Activated naive CD4-positive, alpha-beta T cell treated with anti-CD3 and anti-CD28 coated beads, Interleukin-2, amount 10 ng/mL, durations not matched to agents 7 days and 5 days (primary cell): ENCODE measurements around the gene LCT.
A peak's percentile ranks its signal among the peaks of the same experiment; 100 is the strongest.
"Not testable (repeated sequence)": the region's sequence is repeated elsewhere in the genome, so short reads cannot be mapped to it uniquely, and the experiment has no call there.

Source experiments
- CTCF ChIA-PET: fragments of 350-600 bp; sonication (Branson Sonifier 250); formaldehyde crosslinking; loops from one replicate; lab custom pipeline; 2021; ENCODE audit warnings: antibody characterized with exemption; lab: Charles Lee
- DNase-seq: peaks from one replicate; pipeline ENCODE4 v3.0.0-alpha.2; 2020
- H3K27ac Mint-ChIP-seq: one replicate; pipeline ENCODE4 v1.8.0; 2021; ENCODE audit warnings: mild to moderate bottlenecking, moderate library complexity, mixed read lengths
- H3K27me3 Mint-ChIP-seq: one replicate; pipeline ENCODE4 v1.8.0; 2021; ENCODE audit warnings: mild to moderate bottlenecking, mixed read lengths
- H3K36me3 Mint-ChIP-seq: one replicate; pipeline ENCODE4 v1.8.0; 2021; ENCODE audit warnings: mixed read lengths
- H3K4me1 Mint-ChIP-seq: one replicate; pipeline ENCODE4 v1.8.0; 2021; ENCODE audit warnings: mixed read lengths
- H3K4me3 Mint-ChIP-seq: one replicate; pipeline ENCODE4 v1.8.0; 2021; ENCODE audit warnings: mild to moderate bottlenecking, moderate library complexity, mixed read lengths
- H3K9me3 Mint-ChIP-seq: one replicate; pipeline ENCODE4 v1.8.0; 2021; ENCODE audit warnings: mixed read lengths

LCT gene

DNA sequence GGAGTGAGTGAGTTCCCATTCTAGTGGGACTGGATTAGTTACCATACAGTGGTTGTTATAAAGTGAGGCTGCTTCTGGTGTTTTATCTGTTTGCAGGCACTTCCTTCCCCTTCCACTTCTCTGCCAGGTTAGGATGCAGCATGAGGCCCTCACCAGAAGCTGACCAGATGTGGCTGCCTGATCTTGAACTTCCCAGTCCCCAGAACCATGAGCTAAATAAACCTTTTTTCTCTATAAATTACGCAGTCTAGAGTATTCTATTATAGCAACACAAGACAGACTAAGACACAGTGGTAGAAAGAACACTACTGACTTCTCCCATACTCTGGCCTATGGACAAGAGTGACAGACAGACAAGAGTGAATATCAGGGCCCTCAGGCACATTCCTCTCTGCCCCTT is 14.1 kb downstream of the LCT start:
- peaks cover 38% of the 10 kb centered on the region for H3K4me1 Mint-ChIP-seq
- no peak overlapping the region for H3K27ac Mint-ChIP-seq
- H3K4me3 Mint-ChIP-seq = no peak overlapping the region
- H3K36me3 Mint-ChIP-seq = peaks cover 11% of the 10 kb centered on the region
- DNase-seq = no peak
- peaks cover 3% of the 10 kb centered on the region for H3K27me3 Mint-ChIP-seq
- CTCF ChIA-PET = no interaction called here
- peaks cover 15% of the 10 kb centered on the region for H3K9me3 Mint-ChIP-seq

DNA sequence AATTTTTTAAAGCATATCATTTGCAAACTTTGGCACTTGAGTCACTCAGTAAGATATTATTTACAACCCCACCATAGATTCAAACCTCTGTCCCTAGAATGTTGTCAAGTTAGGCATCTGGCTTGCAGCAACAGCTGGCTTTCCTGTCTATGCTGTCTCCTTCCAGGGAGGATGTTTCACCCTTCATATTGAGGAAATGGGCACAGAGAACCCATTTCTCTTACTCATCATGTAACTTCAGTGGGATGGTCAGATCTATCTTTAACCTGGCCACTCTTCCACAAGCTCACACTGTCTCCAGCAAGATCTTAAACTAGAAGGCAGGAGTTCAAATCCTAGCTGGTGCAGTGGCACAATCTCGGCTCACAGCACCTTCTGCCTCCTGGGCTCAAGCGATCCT is 15.8 kb downstream of the LCT start:
- no peak overlapping the region for H3K4me3 Mint-ChIP-seq

DNA sequence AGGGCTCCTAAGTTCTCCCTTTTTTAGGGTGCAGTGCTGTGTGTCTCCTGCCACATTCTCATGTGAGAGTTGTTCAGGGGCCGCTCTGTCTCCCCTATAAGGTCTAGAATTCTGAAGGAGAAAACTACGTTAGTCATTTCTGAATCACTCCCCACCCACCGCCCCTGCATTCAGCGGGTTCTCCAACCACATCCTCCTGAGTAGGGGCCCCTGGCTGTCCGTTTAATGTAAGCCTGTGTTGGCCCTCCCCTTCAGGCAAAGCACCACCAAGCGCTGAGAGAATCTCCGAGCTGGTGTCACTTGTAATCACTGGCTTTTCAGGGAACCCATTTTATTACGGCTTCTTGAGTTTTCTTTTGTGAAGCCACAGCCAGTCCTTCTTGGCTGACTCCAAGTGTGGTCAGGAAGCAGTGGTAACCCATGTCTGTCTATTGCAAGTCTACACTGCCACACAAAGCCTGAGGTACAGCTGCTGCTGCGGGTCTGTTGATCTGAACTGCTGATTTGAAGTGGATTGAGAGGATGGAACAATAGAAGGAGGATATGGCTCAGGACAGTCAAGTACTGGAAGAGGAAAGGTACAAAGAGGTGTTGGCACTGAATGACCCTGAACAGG is 16.9 kb downstream of the LCT start:
- Mint-ChIP-seq H3K4me1 (peaks cover 32% of the 10 kb centered on the region), H3K27ac (peak overlapping the region; percentile 79), H3K9me3 (peaks cover 15% of the 10 kb centered on the region), H3K36me3 (peaks cover 11% of the 10 kb centered on the region), H3K4me3 (peak overlapping the region; percentile 34), H3K27me3 (peaks cover 3% of the 10 kb centered on the region)
- DNase-seq = peak; percentile 86
- CTCF ChIA-PET = interaction anchor here (0.6 to 1.3 kb wide), 7 partner anchors 12 to 565 kb away, joined by 3 to 7 read pairs (median 4); partner anchors contain the start of gene MCM6

More for the DNA sequence above, 15.8 kb downstream of the LCT start:
- no peak for DNase-seq
- H3K27me3 Mint-ChIP-seq = peaks cover 3% of the 10 kb centered on the region
- CTCF ChIA-PET = interaction anchor here (1.3 to 1.5 kb wide), 2 partner anchors 21 to 24 kb away, joined by 4 read pairs; no protein-coding TSS in a partner anchor
- H3K9me3 Mint-ChIP-seq = peaks cover 15% of the 10 kb centered on the region
- peaks cover 11% of the 10 kb centered on the region for H3K36me3 Mint-ChIP-seq
- peak overlapping the region; percentile 70 for H3K27ac Mint-ChIP-seq
- peaks cover 38% of the 10 kb centered on the region for H3K4me1 Mint-ChIP-seq

DNA sequence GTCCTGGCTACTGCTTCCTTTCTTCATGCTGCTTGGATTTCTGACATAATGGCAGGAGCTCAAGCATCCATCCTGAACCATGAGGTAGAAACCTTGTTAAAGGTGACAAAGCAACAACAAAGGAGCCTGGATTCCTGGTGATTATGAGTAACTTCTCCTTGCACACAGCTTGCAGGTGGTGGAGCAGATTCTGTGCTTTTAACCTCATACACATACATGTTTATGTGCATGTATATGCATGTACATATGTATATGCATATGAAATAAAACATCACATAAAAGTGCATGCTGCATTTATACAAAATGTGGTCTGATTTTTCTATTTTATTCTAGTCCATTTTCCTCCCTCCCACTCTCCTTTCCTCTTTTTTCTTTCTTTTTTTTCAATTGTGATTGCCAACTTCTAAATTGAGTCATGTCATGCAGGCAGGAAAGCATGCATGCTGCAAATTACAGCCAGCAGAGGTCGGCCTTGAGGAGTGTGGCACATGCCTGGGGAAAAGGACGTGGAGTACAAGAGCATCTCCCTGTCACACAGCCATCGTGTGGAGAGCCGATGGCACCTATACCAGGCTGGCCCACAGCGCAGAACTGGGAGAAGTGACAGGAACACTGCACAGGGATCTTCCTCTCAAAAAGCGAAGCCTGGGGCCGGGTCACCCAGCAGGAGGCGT is 17.9 kb downstream of the LCT start:
- H3K4me1 Mint-ChIP-seq = peaks cover 30% of the 10 kb centered on the region
- DNase-seq = peak; percentile 64
- peak overlapping the region; percentile 13 for H3K27ac Mint-ChIP-seq
- CTCF ChIA-PET = interaction anchor here (0.8 to 1.6 kb wide), 5 partner anchors 18 to 566 kb away, joined by 3 to 10 read pairs (median 5); no protein-coding TSS in a partner anchor
- peaks cover 11% of the 10 kb centered on the region for H3K36me3 Mint-ChIP-seq
- no peak overlapping the region for H3K4me3 Mint-ChIP-seq
- peaks cover 15% of the 10 kb centered on the region for H3K9me3 Mint-ChIP-seq
- H3K27me3 Mint-ChIP-seq = peaks cover 3% of the 10 kb centered on the region

DNA sequence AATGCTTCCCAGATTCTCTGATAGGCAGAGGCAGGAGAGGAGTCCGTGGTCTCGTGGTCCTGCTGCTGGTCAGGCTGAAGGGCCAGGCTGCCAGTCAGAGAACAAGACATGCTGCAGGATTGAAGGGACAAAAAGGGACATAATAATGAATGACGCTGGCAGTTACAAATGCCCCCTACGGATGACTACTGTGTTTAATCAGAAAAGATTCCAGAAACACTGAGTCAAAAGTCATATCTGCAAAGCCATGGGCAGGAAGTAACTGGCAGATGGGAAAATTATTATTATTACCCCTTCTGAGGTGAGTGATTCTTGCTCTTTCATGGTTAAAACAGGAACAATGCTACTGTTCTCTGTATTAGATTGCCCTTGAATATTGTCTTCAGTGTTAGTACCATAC is 19.0 kb downstream of the LCT start:
- no peak for DNase-seq
- H3K9me3 Mint-ChIP-seq = peaks cover 8% of the 10 kb centered on the region
- no peak overlapping the region for H3K27ac Mint-ChIP-seq
- peaks cover 7% of the 10 kb centered on the region for H3K36me3 Mint-ChIP-seq
- CTCF ChIA-PET = interaction anchor here (1.1 to 1.6 kb wide), 2 partner anchors 17 to 567 kb away, joined by 3 to 5 read pairs; no protein-coding TSS in a partner anchor
- peaks cover 30% of the 10 kb centered on the region for H3K4me1 Mint-ChIP-seq
- no peaks in the 10 kb centered on the region for H3K27me3 Mint-ChIP-seq
- H3K4me3 Mint-ChIP-seq = no peak overlapping the region

DNA sequence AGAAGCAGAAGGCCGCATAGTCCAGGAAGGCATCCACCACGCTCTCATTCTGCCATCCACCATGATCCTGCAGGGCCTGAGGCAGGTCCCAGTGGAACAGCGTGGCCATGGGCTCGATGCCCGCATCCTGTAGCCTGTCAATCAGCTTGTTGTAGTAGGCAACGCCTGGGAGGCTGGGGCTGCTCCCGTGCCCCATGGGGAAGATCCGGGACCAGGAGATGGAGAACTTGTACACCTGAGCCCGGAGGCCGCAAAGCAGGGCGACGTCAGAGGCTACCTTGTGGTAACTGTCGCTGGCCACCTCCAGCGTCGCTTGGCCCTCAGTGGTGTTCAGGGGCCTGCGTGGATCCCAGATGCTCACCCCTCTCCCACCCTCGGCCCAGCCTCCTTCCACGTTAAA is 19.5 kb downstream of the LCT start:
- Mint-ChIP-seq H3K27ac (no peak overlapping the region), H3K36me3 (peaks cover 3% of the 10 kb centered on the region), H3K27me3 (peaks cover 3% of the 10 kb centered on the region), H3K4me3 (no peak overlapping the region), H3K4me1 (peaks cover 30% of the 10 kb centered on the region), H3K9me3 (peaks cover 4% of the 10 kb centered on the region)
- CTCF ChIA-PET = interaction anchor here (2.4 kb wide), 1 partner anchor 12 kb away, joined by 11 read pairs; no protein-coding TSS in a partner anchor
- no peak for DNase-seq

DNA sequence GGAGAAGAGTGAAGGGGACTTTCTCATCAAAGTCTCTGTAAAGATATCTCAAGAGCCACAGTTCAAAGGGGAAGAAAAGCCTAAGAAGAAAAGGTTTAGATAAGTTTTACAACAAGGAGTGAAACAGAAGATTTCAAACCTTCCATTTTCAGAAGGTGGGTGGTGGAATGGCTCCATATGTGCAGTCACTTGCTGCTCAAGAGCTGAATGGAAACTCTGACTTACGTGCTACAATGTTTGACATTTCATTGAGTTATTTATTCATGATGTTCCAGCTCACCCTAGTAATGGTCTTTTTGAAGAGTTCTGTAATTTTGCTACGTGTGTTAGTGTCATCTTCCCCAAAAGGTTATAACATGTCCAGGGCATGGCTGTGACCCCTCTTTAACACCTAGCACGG is 21.7 kb downstream of the LCT start:
- H3K27ac Mint-ChIP-seq = no peak overlapping the region

DNA sequence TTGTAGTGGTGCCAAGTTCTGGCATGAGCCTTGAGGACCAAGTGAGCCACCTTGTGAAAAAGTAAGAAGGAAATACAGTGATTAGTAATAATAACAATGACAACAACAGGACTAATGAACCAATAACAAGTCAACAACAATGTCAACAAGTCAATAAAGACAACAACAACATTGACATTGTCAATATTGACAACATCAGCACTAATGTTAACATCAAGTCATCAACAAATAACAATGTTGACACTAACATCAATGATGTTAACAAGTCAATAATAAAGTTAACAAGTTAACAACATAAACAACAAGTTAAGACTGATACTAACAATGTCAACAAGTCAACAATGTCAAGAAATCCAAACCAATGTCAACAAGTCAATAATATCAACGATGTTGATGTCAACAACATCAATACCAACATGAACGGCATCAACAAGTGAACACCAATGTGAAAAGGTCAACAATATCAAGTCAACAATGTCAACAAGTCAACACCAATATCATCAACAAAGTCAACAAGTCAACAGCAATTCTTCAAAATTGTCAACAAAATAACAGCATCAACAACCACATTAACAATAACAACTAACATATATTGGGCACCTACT is 24.0 kb downstream of the LCT start:
- no peaks in the 10 kb centered on the region for H3K36me3 Mint-ChIP-seq
- H3K9me3 Mint-ChIP-seq = peaks cover 3% of the 10 kb centered on the region
- no peak overlapping the region for H3K27ac Mint-ChIP-seq
- H3K27me3 Mint-ChIP-seq = peaks cover 6% of the 10 kb centered on the region
- no peak overlapping the region for H3K4me3 Mint-ChIP-seq
- no peaks in the 10 kb centered on the region for H3K4me1 Mint-ChIP-seq
- no peak for DNase-seq
- CTCF ChIA-PET = interaction anchor here (2.4 kb wide), 1 partner anchor 15 kb away, joined by 10 read pairs; no protein-coding TSS in a partner anchor

More for the DNA sequence above, 21.7 kb downstream of the LCT start:
- Mint-ChIP-seq H3K4me1 (peaks cover 14% of the 10 kb centered on the region), H3K36me3 (no peaks in the 10 kb centered on the region), H3K4me3 (no peak overlapping the region), H3K27me3 (peaks cover 6% of the 10 kb centered on the region), H3K9me3 (peaks cover 3% of the 10 kb centered on the region)
- no peak for DNase-seq
- CTCF ChIA-PET = interaction anchor here (1.0 to 2.4 kb wide), 4 partner anchors 10 to 569 kb away, joined by 3 to 11 read pairs (median 5); no protein-coding TSS in a partner anchor

DNA sequence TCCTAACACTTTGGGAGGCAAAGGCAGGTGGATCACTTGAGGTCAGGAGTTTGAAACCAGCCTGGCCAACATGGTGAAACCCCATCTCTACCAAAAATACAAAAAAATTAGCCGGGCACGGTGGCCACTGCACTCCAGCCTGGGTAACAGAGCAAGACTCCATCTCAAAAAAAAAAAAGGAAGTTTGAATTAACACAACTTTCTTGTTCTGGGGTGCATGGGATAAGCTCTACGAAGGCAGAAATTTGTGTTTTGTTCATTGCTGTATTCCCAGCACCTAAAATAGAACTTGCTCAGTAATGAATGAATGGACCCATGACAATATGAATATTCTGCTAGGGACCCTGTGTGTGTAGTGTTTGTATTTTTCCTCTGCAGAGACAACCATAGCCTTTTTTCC is 29.1 kb downstream of the LCT start:
- not testable (repeated sequence) for H3K27me3 Mint-ChIP-seq, H3K27ac Mint-ChIP-seq, H3K36me3 Mint-ChIP-seq, DNase-seq, H3K9me3 Mint-ChIP-seq, H3K4me3 Mint-ChIP-seq, H3K4me1 Mint-ChIP-seq
- CTCF ChIA-PET = interaction anchor here (1.4 to 3.8 kb wide), 2 partner anchors 10 to 12 kb away, joined by 3 to 21 read pairs; no protein-coding TSS in a partner anchor

DNA sequence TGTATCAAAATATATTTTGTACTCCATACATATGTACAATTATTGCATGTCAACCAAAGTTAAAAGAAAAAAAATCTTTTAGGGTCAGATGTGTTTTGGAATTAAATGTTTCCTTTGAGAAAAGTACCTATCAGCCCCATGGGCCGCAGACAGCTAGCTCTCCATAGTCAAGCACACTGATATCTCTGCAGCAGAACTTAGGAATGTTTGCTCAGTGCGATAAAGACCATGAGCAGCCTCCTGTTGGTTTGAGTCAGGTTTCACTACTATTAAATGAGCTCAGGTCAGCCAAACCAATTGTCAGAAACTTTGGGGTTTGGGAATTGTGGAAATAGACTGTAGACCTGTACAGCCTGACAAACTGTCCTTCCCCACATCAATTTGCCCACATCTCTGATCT is 33.7 kb downstream of the LCT start:
- CTCF ChIA-PET = interaction anchor here (1.2 kb wide), 1 partner anchor 19 kb away, joined by 3 read pairs; no protein-coding TSS in a partner anchor
- H3K4me1 Mint-ChIP-seq = no peaks in the 10 kb centered on the region

DNA sequence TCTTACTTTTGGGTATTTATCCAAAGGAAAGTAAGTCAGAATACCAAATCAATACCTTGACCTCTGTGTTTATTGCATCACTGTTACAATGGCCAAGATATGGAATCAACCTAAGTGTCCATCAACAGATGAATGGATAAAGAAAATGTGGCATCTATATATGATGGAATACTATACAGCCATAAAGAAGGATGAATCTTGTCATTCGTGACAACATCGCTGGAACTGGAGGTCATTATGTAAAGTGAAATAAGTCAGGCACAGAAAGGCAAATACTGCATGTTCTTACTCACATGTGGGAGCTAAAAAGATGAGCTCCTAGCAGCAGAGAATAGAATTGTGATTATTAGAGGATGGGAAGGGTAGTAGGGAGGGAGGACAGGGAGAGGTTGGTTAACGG is 34.6 kb downstream of the LCT start:
- Mint-ChIP-seq H3K4me3 (no peak overlapping the region), H3K36me3 (peaks cover 5% of the 10 kb centered on the region), H3K9me3 (peaks cover 27% of the 10 kb centered on the region), H3K27me3 (no peaks in the 10 kb centered on the region), H3K27ac (no peak overlapping the region), H3K4me1 (no peaks in the 10 kb centered on the region)
- CTCF ChIA-PET = no interaction called here
- no peak for DNase-seq

More for the DNA sequence above, 33.7 kb downstream of the LCT start:
- DNase-seq = no peak
- H3K9me3 Mint-ChIP-seq = peaks cover 27% of the 10 kb centered on the region
- H3K27ac Mint-ChIP-seq = no peak overlapping the region
- H3K4me3 Mint-ChIP-seq = no peak overlapping the region
- peaks cover 5% of the 10 kb centered on the region for H3K36me3 Mint-ChIP-seq
- H3K27me3 Mint-ChIP-seq = no peaks in the 10 kb centered on the region

DNA sequence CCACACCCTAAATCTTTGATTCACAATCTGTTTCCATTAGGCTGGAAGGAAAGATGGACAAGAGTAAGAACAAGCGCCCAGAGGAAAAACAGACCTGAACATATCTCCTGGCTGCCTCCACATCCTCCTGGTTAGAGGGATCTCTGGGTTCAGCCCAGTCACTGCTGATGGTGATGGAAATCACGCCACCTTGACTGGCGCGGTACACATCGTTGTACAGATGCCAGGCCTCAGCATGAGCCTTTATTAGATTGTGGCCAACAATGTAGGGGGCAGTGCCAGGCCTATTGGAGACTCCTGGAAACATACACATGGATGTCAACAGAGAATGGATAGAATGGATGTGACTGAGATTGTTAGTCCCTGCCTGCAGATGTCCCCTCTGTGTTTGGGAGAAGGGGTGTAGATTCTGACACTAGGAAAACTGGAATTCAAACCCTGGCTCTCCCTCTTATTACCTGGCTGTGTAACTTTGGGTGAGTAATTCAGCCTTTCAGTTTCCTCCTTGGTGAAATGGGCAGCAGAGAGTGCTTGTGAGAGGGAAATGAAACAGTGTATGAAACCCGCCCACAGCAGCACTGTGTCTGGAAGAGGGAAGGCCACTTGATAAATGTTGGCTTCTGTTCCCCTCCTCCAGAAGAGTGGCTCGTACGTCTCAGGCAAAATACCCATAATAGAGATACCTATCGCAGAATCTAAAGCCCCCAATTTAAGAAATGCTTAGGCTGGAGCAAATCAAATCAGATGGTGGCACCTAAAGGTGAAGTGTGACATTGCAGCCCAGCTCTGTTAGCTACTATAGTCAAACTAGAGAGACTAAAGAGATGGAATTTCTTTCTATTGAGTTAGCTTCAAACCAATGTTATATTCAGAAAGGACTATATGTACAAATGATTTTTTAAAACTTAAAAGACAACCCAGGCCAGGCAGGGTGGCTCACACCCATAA is 36.2 kb downstream of the LCT start:
- DNase-seq = no peak
- Mint-ChIP-seq H3K27me3 (no peaks in the 10 kb centered on the region), H3K4me3 (no peak overlapping the region), H3K27ac (no peak overlapping the region), H3K36me3 (peaks cover 5% of the 10 kb centered on the region), H3K9me3 (peaks cover 27% of the 10 kb centered on the region), H3K4me1 (no peaks in the 10 kb centered on the region)
- CTCF ChIA-PET = interaction anchor here (0.8 to 1.3 kb wide), 4 partner anchors 13 to 812 kb away, joined by 3 to 4 read pairs (median 4); no protein-coding TSS in a partner anchor

DNA sequence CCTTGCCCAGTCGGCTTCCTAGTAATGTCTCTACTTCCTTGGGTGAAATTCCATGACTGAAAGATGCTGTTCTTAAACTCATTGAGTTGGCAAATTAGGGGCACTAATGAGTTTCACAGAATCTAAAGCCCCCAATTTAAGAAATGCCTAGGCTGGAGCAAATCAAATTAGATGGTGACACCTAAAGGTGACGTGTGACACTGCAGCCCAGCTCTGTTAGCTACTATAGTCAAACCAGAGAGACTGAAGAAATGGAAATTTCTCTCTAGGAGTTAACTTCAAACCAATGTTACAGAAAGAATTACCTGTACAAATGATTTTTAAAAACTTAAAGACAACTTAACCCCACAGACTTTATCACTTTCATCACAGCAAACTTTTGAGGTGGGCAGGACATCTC is 37.2 kb downstream of the LCT start:
- Mint-ChIP-seq H3K4me1 (peaks cover 6% of the 10 kb centered on the region), H3K27me3 (peaks cover 2% of the 10 kb centered on the region), H3K4me3 (no peak overlapping the region), H3K27ac (no peak overlapping the region), H3K36me3 (peaks cover 5% of the 10 kb centered on the region), H3K9me3 (peaks cover 27% of the 10 kb centered on the region)
- CTCF ChIA-PET = interaction anchor here (0.6 to 3.9 kb wide), 7 partner anchors 14 to 811 kb away, joined by 3 to 19 read pairs (median 3); no protein-coding TSS in a partner anchor
- no peak for DNase-seq
